Renal pelvis (tissue), 4 donors: ENCODE data around the gene TMC1. TPM values are rescaled to one million over a fixed set of nuclear protein-coding genes. Genes with fewer than 3 reads are reported as not detected.

Source experiments
- DNase-seq: peaks from one replicate; pipeline ENCODE4 v3.0.0-alpha.2; 2013
- polyA plus RNA-seq, 3 donors: library from polyadenylated mRNA; unstranded; fragments of 120-200 nt; gene quantifications; one replicate each; pipeline ENCODE4 v1.2.1, GENCODE V29; 2013; ENCODE audit not compliant: insufficient read length in 3 of 3

Gene TMC1
- polyA plus RNA-seq, 3 donors = 0.99 to 1.3 (median 1.2) TPM

GRCh38 chr9:72574156-72574810, 52.9 kb downstream of the TMC1 start:
- no peak for DNase-seq

GRCh38 chr9:72575666-72576065, 54.3 kb downstream of the TMC1 start:
- DNase-seq = no peak

- DNase-seq = no peak
These were observed 54.7 kb downstream of the TMC1 start for GRCh38 chr9:72576087-72576486.

GRCh38 chr9:72577212-72577753, 55.9 kb downstream of the TMC1 start:
- no peak for DNase-seq

- no peak for DNase-seq
These were observed 57.8 kb downstream of the TMC1 start for GRCh38 chr9:72579190-72579589.

- no peak for DNase-seq
These were observed 58.6 kb downstream of the TMC1 start for GRCh38 chr9:72579880-72580550.

- no peak for DNase-seq
These were observed 60.3 kb downstream of the TMC1 start for GRCh38 chr9:72581694-72582093.

GRCh38 chr9:72583370-72583769, 62.0 kb downstream of the TMC1 start:
- no peak for DNase-seq

- DNase-seq = no peak
These were observed 65.2 kb downstream of the TMC1 start for GRCh38 chr9:72586388-72587130.

- no peak for DNase-seq
These were observed 66.9 kb downstream of the TMC1 start for GRCh38 chr9:72588336-72588735.

GRCh38 chr9:72589667-72590521, 68.5 kb downstream of the TMC1 start:
- no peak for DNase-seq

- DNase-seq = no peak
These were observed 69.4 kb downstream of the TMC1 start for GRCh38 chr9:72590824-72591223.

GRCh38 chr9:72592502-72593403, 71.3 kb downstream of the TMC1 start:
- DNase-seq = peak; percentile 64

- no peak for DNase-seq
These were observed 75.2 kb downstream of the TMC1 start for GRCh38 chr9:72596451-72597180.

- no peak for DNase-seq
These were observed 75.7 kb downstream of the TMC1 start for GRCh38 chr9:72597181-72597517.

GRCh38 chr9:72597601-72598000, 76.2 kb downstream of the TMC1 start:
- DNase-seq = no peak

- no peak for DNase-seq
These were observed 77.2 kb downstream of the TMC1 start for GRCh38 chr9:72598639-72599038.

GRCh38 chr9:72599874-72600534, 78.6 kb downstream of the TMC1 start:
- DNase-seq = no peak

GRCh38 chr9:72600671-72601070, 79.3 kb downstream of the TMC1 start:
- no peak for DNase-seq

- no peak for DNase-seq
These were observed 80.2 kb downstream of the TMC1 start for GRCh38 chr9:72601615-72602014.
